H1 (cell line): ENCODE results near the gene MAPK1.

Experiments used
- BCL11A ChIP-seq, 2 experiments: IDR thresholded peaks; one replicate each; pipeline ENCODE4 v1.6.1; 2011; ENCODE audit warnings: low read depth in 2 of 2, low read length in 2 of 2, mild to moderate bottlenecking in 2 of 2
- EZH2 ChIP-seq: fragments of 200-600 bp; sonication (generic); IDR thresholded peaks from 2 replicates; pipeline ENCODE4 v1.7.1; 2012; ENCODE audit warnings: low read depth, mild to moderate bottlenecking, moderate library complexity, low read length, inconsistent platforms; ENCODE audit not compliant: severe bottlenecking
- FOSL1 ChIP-seq: IDR thresholded peaks from 2 replicates; pipeline ENCODE4 v1.6.1; 2011; ENCODE audit warnings: mild to moderate bottlenecking, low read depth, low read length, moderate library complexity; ENCODE audit not compliant: insufficient read depth
- GABPA ChIP-seq: IDR thresholded peaks from 2 replicates; pipeline ENCODE4 v1.6.1; 2011; ENCODE audit warnings: mild to moderate bottlenecking, low read length, moderate library complexity, borderline replicate concordance; ENCODE audit not compliant: insufficient read depth

GRCh38 chr22:21903283-21903682, 35.8 kb upstream of the MAPK1 start:
- TF ChIP-seq GABPA (no peak), EZH2 (no peak), FOSL1 (no peak), BCL11A (IDR thresholded peaks at IDR 0.05; ENCODE audit: low read depth in 2 of 2, low read length in 2 of 2) (no peak)
